Vagina (tissue), 2 donors: Measurements from ENCODE around the gene B4GALNT3. TPM values are rescaled to one million over a fixed set of nuclear protein-coding genes. Genes with fewer than 3 reads are reported as not detected.

Experiments
- DNase-seq, 2 donors: peaks; one replicate each; pipeline ENCODE4 v3.0.0-alpha.2; 2017; ENCODE audit errors: extremely low spot score in 2 of 2
- H3K27ac ChIP-seq: fragments of 200-600 bp; sonication (generic); one replicate; pipeline ENCODE4 v1.5.1; 2019
- H3K27me3 ChIP-seq: fragments of 200-600 bp; sonication (generic); one replicate; pipeline ENCODE4 v1.5.1; 2019
- H3K36me3 ChIP-seq, 2 donors: fragments of 200-600 bp; sonication (generic); one replicate each; pipeline ENCODE4 v1.5.1; 2017 to 2019
- H3K4me1 ChIP-seq: fragments of 200-600 bp; sonication (generic); one replicate; pipeline ENCODE4 v1.5.1; 2019
- H3K4me3 ChIP-seq, 2 donors: fragments of 200-600 bp; sonication (generic); 1 replicate in 1 of 2; 2 replicates in 1 of 2; pipeline ENCODE4 v1.5.1; 2016 to 2019
- H3K9me3 ChIP-seq: fragments of 200-600 bp; sonication (generic); one replicate; pipeline ENCODE4 v1.5.1; 2019
- POLR2A ChIP-seq, 2 donors: fragments of 450-650 bp; IDR thresholded peaks; one replicate each; pipeline ENCODE4 v1.6.1; 2017; ENCODE audit warnings: antibody characterized with exemption in 2 of 2, mild to moderate bottlenecking in 2 of 2, moderate library complexity in 2 of 2
- POLR2AphosphoS5 ChIP-seq, 2 donors: sonication (generic); formaldehyde crosslinking; IDR thresholded peaks; one replicate each; pipeline ENCODE4 v1.9.0; 2017; ENCODE audit warnings: antibody characterized with exemption in 2 of 2, mild to moderate bottlenecking in 2 of 2, low read depth in 1 of 2; ENCODE audit not compliant: insufficient read depth in 1 of 2
- intact Hi-C: fragments of 100-400 bp; cut with DNase I; formaldehyde crosslinking; loops from one replicate; pipeline ENCODE4 v1.15.1; 2023
- total RNA-seq: library from RNA; depleted of rRNA; stranded (reverse); fragments of >200 nt; gene quantifications from one replicate; pipeline ENCODE4 v1.2.3, GENCODE V29; 2016
- TF ChIP-seq, protein P1 (sequence below), 3 experiments: fragments of 450-650 bp in 2 of 3; fragments of 200-600 bp in 1 of 3; sonication (generic) in 1 of 3; IDR thresholded peaks; one replicate each; pipeline ENCODE4 v1.5.1; 2017 to 2019; ENCODE audit warnings: antibody characterized with exemption in 3 of 3, mild to moderate bottlenecking in 2 of 3, moderate library complexity in 2 of 3

Gene B4GALNT3
- total RNA-seq, 1 donor from 2014 or later = 13.3 TPM

DNA sequence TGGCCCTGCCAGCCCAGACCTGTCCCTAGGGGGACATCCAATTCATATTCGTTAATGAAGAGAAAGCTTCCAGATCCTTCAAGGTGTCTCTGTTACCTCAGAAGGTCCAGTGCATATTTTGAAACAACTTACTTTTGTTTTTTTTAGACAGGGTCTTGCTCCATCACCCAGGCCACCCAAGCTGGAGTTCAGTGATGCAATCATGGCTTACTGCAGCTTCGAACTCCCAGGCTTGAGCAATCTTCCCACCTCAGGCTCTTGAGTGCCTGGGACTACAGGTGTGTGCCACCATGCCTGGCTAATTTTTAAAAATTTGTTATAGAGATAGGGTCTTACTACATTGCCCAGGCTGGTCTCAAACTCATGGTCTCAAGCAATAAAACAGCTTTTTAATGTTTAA, 48.4 kb downstream of the B4GALNT3 start:
- no peak for TF ChIP-seq POLR2AphosphoS5 (IDR thresholded peaks at IDR 0.05; ENCODE audit: insufficient read depth in 1 of 2, low read depth in 1 of 2)
- DNase-seq = no peak
- intact Hi-C loops = no loop called here
- H3K4me1 ChIP-seq = peaks cover 16% of the 10 kb centered on the region
- no peaks in the 10 kb centered on the region for H3K9me3 ChIP-seq
- H3K4me3 ChIP-seq = no peak overlapping the region
- no peaks in the 10 kb centered on the region for H3K36me3 ChIP-seq
- H3K27ac ChIP-seq = no peak overlapping the region
- no peaks in the 10 kb centered on the region for H3K27me3 ChIP-seq

DNA sequence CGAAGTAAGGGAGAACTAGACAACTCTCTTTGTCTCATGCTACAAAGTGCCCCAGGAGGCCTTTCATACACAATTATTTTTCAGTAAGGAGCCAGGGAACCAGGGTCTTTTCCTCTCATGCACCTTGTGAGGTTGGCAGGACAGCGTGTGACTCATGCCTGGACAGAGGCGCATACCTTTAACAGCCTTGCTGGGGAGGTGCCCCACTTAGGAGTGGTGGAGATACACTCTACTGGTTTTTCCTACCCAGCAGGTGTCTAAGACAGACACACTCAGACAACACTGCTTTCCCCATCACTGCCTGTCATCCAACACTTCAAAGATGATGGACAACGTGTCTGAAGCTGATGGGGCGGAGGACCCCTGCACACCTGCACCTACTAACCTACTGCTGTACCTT, 49.1 kb downstream of the B4GALNT3 start:
- Histone ChIP-seq H3K9me3 (no peaks in the 10 kb centered on the region), H3K36me3 (no peaks in the 10 kb centered on the region), H3K27ac (no peak overlapping the region), H3K27me3 (no peaks in the 10 kb centered on the region), H3K4me1 (peaks cover 16% of the 10 kb centered on the region), H3K4me3 (no peak overlapping the region)
- intact Hi-C loops = no loop called here
- no peak for DNase-seq
- no peak for TF ChIP-seq POLR2AphosphoS5 (IDR thresholded peaks at IDR 0.05; ENCODE audit: insufficient read depth in 1 of 2, low read depth in 1 of 2)
- TF ChIP-seq POLR2A (IDR thresholded peaks at IDR 0.05) = no peak
- TF ChIP-seq, protein P1, sequence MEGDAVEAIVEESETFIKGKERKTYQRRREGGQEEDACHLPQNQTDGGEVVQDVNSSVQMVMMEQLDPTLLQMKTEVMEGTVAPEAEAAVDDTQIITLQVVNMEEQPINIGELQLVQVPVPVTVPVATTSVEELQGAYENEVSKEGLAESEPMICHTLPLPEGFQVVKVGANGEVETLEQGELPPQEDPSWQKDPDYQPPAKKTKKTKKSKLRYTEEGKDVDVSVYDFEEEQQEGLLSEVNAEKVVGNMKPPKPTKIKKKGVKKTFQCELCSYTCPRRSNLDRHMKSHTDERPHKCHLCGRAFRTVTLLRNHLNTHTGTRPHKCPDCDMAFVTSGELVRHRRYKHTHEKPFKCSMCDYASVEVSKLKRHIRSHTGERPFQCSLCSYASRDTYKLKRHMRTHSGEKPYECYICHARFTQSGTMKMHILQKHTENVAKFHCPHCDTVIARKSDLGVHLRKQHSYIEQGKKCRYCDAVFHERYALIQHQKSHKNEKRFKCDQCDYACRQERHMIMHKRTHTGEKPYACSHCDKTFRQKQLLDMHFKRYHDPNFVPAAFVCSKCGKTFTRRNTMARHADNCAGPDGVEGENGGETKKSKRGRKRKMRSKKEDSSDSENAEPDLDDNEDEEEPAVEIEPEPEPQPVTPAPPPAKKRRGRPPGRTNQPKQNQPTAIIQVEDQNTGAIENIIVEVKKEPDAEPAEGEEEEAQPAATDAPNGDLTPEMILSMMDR (IDR thresholded peaks at IDR 0.05) = no peak

DNA sequence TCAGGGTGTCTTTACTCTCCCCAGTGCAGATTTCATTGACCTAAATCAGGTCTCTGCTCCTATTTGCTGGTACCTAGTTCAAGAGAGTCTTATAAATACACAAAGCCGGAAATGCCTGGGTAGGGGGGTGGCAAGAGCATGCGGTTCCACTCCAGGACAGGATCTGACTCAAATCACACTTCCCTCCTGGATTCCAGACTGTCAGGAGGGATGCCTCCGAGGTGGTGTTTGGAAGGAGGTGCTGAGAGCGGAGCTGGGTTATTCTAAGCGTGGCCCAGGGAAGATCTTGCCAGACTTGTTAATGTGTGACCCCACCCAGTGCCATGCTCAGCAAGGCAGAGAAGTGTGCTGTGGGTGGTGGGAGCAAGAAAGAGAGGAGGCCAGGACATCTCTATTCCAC, 49.8 kb downstream of the B4GALNT3 start:
- no peak overlapping the region for H3K4me3 ChIP-seq
- H3K4me1 ChIP-seq = peaks cover 16% of the 10 kb centered on the region
- no peak overlapping the region for H3K27ac ChIP-seq
- TF ChIP-seq POLR2A (IDR thresholded peaks at IDR 0.05) (no peak), POLR2AphosphoS5 (IDR thresholded peaks at IDR 0.05; ENCODE audit: insufficient read depth in 1 of 2, low read depth in 1 of 2) (no peak)
- TF ChIP-seq, protein P1 (IDR thresholded peaks at IDR 0.05) = no peak
- no peaks in the 10 kb centered on the region for H3K27me3 ChIP-seq
- no peaks in the 10 kb centered on the region for H3K9me3 ChIP-seq
- no peak for DNase-seq
- H3K36me3 ChIP-seq = no peaks in the 10 kb centered on the region
- intact Hi-C loops = no loop called here

DNA sequence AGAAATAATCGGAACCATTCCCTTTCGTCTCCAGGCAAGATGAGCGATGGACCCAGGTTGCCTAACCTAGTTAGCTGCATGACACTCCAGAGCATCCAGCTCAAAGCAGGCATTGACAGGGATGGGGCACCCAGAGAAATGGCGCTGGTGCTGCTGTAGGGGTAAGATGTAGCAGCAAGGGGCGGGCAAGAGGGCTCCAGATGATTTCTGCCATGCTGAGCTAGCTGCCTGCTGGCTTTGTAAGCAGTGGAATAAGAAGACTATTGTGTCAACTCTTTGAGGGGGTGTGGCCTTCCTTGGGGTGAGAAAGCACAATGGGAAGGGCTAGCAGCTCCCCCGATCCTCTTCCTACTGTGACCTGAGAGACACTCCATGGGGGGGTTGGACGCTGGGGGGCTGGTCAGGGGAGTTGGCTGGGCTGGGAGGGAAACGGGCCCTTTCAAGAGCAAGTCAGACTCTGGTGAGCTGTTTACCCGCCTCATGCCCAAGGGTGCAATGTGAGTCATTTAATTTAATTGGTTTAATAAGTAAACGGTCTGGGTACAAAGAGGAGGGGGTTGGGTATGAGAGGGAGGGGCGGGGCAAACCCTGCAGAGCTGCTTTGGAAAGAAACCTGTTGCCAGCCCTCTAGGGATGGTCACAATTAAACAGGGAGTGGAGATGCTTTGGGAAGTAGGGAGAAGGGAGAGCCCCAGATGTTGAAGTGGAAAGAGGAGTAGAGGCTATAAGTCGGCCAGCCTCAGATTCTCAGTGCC, 50.5 kb downstream of the B4GALNT3 start:
- no peak for DNase-seq
- Histone ChIP-seq H3K4me1 (peaks cover 16% of the 10 kb centered on the region), H3K27me3 (no peaks in the 10 kb centered on the region), H3K4me3 (no peak overlapping the region), H3K9me3 (no peaks in the 10 kb centered on the region), H3K27ac (no peak overlapping the region), H3K36me3 (no peaks in the 10 kb centered on the region)
- intact Hi-C loops = no loop called here
- TF ChIP-seq POLR2A (IDR thresholded peaks at IDR 0.05) (no peak), POLR2AphosphoS5 (IDR thresholded peaks at IDR 0.05; ENCODE audit: insufficient read depth in 1 of 2, low read depth in 1 of 2) (no peak)
- TF ChIP-seq, protein P1 (IDR thresholded peaks at IDR 0.05) = no peak

DNA sequence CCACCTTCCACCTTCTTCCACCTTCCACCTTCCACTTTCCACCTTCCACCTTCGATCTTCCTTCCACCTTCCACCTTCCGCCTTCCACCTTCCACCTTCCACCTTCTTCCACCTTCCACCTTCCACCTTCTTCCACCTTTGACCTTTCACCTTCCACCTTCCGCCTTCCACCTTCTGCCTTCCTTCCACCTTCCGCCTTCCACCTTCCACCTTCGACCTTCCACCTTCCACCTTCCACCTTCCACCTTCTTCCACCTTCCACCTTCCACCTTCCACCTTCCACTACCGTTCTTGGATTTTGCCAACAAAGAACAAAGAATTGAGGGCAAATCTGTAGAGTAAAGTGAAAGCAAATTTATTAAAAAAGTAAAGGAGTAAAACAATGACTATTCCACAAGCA, 53.2 kb downstream of the B4GALNT3 start:
- Histone ChIP-seq H3K4me1 (peaks cover 16% of the 10 kb centered on the region), H3K9me3 (no peaks in the 10 kb centered on the region), H3K4me3 (no peak overlapping the region), H3K27me3 (no peaks in the 10 kb centered on the region), H3K36me3 (no peaks in the 10 kb centered on the region), H3K27ac (no peak overlapping the region)
- TF ChIP-seq POLR2A (IDR thresholded peaks at IDR 0.05) (no peak), POLR2AphosphoS5 (IDR thresholded peaks at IDR 0.05; ENCODE audit: insufficient read depth in 1 of 2, low read depth in 1 of 2) (no peak)
- TF ChIP-seq, protein P1 (IDR thresholded peaks at IDR 0.05) = no peak
- DNase-seq = no peak
- intact Hi-C loops = no loop called here
